Activated T-helper 2 cell treated with anti-CD3 and anti-CD28 coated beads, Interferon-gamma antibody, Interleukin-2, Interleukin-4, amounts not matched to agents 10 μg/mL and 5 μg/mL and 100 μg/mL, durations not matched to agents 14 hours and 24 hours and 36 hours (primary cell): Measurements from ENCODE around the gene MCF2L. TPM values are rescaled to one million over a fixed set of nuclear protein-coding genes. Genes with fewer than 3 reads are reported as not detected.

Experiments used
- DNase-seq: peaks from one replicate; pipeline ENCODE4 v3.0.0; 2021; ENCODE audit warnings: low spot score
- H3K27ac Mint-ChIP-seq: one replicate; pipeline ENCODE4 v1.8.0; 2021; ENCODE audit warnings: mixed read lengths
- H3K27me3 Mint-ChIP-seq: one replicate; pipeline ENCODE4 v1.8.0; 2021; ENCODE audit warnings: low read depth, mixed read lengths
- H3K36me3 Mint-ChIP-seq: one replicate; pipeline ENCODE4 v1.8.0; 2021; ENCODE audit warnings: low read depth, mixed read lengths
- H3K4me1 Mint-ChIP-seq: one replicate; pipeline ENCODE4 v1.8.0; 2021; ENCODE audit warnings: low read depth, mixed read lengths
- H3K4me3 Mint-ChIP-seq: one replicate; pipeline ENCODE4 v1.8.0; 2021; ENCODE audit warnings: low read depth, mild to moderate bottlenecking, moderate library complexity, mixed read lengths
- H3K9me3 Mint-ChIP-seq: one replicate; pipeline ENCODE4 v1.8.0; 2021; ENCODE audit warnings: mixed read lengths
- intact Hi-C: fragments of 100-400 bp; cut with micrococcal nuclease; formaldehyde crosslinking; loops from one replicate; pipeline ENCODE4 v1.15.1; 2023
- total RNA-seq: library from RNA; stranded (reverse); gene quantifications from 2 replicates; pipeline ENCODE4 v1.2.3, GENCODE V29; 2022

The MCF2L gene
- total RNA-seq, 1 donor from 2014 or later, result 0.23 TPM

GRCh38 chr13:113082198-113083021, 113.4 kb downstream of the MCF2L start:
- DNase-seq, result no peak
- H3K27me3 Mint-ChIP-seq, result no peaks in the 10 kb centered on the region
- H3K9me3 Mint-ChIP-seq, result no peaks in the 10 kb centered on the region
- intact Hi-C loops, result no loop called here
- no peaks in the 10 kb centered on the region for H3K36me3 Mint-ChIP-seq
- no peaks in the 10 kb centered on the region for H3K4me1 Mint-ChIP-seq
- no peak overlapping the region for H3K4me3 Mint-ChIP-seq
- H3K27ac Mint-ChIP-seq, result no peak overlapping the region

GRCh38 chr13:113083022-113083373, 114.0 kb downstream of the MCF2L start:
- Mint-ChIP-seq H3K36me3 (no peaks in the 10 kb centered on the region), H3K4me1 (no peaks in the 10 kb centered on the region), H3K4me3 (no peak overlapping the region), H3K9me3 (no peaks in the 10 kb centered on the region), H3K27me3 (no peaks in the 10 kb centered on the region), H3K27ac (no peak overlapping the region)
- intact Hi-C loops, result no loop called here
- DNase-seq, result no peak

DNA sequence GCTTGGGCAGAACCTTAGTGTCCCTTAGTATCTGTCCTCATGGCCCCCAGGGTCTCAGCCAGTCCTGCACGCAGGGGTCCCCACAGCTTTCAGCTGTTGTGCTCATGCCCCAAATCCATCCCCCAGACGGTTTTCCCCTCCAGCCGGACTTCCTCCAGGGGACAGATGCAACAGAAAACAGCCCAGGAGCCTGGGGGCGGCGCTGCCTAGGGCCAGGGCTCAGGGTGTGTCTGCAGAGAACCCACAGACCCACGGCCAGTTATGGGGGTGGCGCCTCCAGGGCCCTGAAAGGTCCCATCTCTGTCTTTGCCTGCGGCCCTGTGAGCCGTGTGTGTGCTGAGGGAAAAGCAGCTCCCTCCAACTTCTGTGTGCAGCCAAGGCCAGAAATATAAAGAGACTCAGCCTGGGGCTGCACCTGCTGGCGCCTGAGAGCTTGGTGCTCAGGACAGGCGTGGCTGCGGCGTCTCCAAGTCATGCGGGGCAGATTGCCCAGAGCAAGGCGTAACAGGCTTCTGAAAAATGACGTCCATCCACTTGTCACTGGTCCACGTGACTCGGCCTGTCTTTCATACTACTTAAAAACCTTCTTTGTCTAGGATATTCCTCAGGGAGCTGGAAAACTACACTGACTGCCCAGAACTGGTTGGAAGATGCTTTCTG, 114.5 kb downstream of the MCF2L start:
- H3K9me3 Mint-ChIP-seq, result no peaks in the 10 kb centered on the region
- no peak overlapping the region for H3K4me3 Mint-ChIP-seq
- H3K36me3 Mint-ChIP-seq, result no peaks in the 10 kb centered on the region
- intact Hi-C loops, result no loop called here
- no peak overlapping the region for H3K27ac Mint-ChIP-seq
- DNase-seq, result no peak
- no peaks in the 10 kb centered on the region for H3K4me1 Mint-ChIP-seq
- H3K27me3 Mint-ChIP-seq, result no peaks in the 10 kb centered on the region

DNA sequence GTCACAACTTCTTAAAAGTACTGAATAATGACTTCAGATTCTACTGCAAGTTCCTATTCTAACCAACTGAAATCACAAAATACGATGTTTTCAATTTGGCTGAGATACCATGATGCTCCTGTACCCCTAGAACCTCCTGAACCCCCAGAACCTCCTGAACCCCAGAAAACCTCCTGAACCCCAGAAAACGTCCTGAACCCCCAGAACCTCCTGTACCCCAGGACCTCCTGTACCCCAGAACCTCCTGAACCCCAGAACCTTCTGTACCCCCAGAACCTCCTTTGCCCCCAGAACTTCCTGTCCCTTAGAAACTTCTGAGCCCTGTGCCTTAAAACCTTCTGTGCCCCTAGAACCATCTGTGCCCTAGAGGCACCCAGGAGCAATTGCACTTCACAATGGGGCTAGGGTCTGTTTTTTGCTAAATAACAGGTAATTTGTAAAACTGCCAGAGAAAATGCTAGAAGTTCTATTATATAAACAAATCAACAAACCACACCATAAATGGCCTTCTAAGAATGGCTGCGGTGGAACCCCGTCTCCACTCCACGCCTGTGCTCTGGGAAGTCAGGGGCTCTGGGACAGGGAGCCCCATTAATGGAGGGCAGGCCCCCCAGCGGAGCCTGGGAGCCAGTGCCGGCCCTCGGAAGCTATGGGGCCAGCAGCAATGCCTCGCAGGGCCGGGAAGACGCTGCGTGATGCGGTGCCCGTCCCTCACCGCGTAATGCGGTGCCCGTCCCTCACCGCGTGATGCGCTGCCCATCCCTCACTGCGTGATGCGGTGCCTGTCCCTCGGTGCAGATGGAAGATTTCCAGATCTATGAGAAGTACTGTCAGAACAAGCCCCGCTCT, 115.3 kb downstream of the MCF2L start:
- no peaks in the 10 kb centered on the region for H3K36me3 Mint-ChIP-seq
- no peak overlapping the region for H3K27ac Mint-ChIP-seq
- H3K9me3 Mint-ChIP-seq, result no peaks in the 10 kb centered on the region
- H3K4me3 Mint-ChIP-seq, result no peak overlapping the region
- intact Hi-C loops, result no loop called here
- H3K4me1 Mint-ChIP-seq, result no peaks in the 10 kb centered on the region
- no peaks in the 10 kb centered on the region for H3K27me3 Mint-ChIP-seq
- no peak for DNase-seq

GRCh38 chr13:113084943-113085540, 116.0 kb downstream of the MCF2L start:
- no peak overlapping the region for H3K4me3 Mint-ChIP-seq
- H3K27me3 Mint-ChIP-seq, result no peaks in the 10 kb centered on the region
- no peaks in the 10 kb centered on the region for H3K9me3 Mint-ChIP-seq
- H3K27ac Mint-ChIP-seq, result no peak overlapping the region
- intact Hi-C loops, result no loop called here
- H3K36me3 Mint-ChIP-seq, result no peaks in the 10 kb centered on the region
- DNase-seq, result no peak
- no peaks in the 10 kb centered on the region for H3K4me1 Mint-ChIP-seq

DNA sequence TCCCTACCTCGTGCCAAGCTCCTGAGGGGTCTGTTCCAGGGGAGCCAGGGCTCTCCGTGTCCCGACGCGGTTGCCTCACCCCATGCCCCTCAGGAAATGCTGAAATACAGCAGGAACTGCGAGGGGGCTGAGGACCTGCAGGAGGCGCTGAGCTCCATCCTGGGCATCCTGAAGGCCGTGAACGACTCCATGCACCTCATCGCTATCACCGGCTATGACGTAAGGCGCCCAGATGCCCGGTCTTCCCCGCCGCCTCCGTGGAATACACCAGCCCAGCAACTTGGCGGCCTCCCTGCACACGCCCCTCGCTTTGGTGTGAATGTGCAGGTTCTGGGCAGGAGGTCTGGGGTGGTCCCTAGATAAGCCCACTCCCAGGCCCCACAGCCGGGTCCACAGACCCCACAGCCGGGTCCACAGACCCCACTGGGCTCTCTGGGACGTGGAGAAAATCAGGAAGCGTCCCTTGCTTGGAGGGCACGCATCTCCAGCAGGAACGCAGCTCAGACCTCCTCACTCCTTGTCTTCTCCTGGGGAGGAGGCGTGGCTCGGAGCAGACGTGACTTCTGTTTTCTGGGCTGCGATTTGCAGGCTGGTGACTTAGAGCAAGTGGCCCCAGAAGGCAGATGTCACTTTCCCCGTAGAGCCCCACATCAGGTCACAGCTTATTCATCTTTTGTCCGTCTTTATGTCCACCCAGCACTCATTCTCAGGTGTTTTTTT, 117.2 kb downstream of the MCF2L start:
- no peak for DNase-seq
- no peak overlapping the region for H3K4me3 Mint-ChIP-seq
- intact Hi-C loops, result no loop called here
- no peaks in the 10 kb centered on the region for H3K9me3 Mint-ChIP-seq
- no peaks in the 10 kb centered on the region for H3K4me1 Mint-ChIP-seq
- H3K27me3 Mint-ChIP-seq, result no peaks in the 10 kb centered on the region
- no peak overlapping the region for H3K27ac Mint-ChIP-seq
- H3K36me3 Mint-ChIP-seq, result no peaks in the 10 kb centered on the region

DNA sequence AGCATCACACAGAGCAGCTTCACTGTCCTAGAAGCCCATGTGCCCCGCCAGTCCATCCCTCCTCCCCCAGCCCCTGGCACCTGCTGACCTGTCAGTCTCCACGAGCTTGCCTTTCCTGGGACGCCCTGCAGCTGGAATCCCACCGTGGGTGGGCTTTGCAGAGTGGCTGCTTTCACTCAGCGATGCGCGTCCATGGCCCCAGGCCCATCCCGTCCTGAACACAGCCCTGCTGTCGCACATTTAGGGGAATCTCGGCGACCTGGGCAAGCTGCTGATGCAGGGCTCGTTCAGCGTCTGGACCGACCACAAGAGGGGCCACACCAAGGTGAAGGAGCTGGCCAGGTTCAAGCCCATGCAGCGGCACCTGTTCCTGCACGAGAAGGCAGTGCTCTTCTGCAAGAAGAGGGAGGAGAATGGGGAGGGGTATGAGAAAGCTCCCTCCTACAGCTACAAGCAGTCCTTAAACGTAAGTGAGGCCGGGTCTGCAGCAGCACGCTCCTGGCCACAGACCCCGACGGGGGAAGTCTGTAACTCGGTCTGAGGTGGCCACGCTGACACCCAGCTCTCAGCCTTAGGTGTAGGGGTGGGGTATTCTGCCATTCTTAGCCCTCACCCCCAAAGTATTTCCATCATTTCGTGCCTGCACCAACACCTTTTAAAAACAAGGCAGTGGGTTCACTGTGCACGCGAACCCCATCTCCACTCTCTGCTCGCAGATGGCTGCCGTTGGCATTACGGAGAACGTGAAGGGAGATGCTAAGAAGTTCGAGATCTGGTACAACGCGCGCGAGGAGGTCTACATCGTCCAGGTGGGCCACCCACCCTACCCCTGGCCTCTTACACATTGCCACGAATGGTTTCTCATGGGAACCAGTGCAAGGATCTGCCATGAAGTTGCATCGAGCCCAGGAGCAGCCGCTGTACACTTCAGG, 118.2 kb downstream of the MCF2L start:
- H3K36me3 Mint-ChIP-seq, result no peaks in the 10 kb centered on the region
- no peak overlapping the region for H3K27ac Mint-ChIP-seq
- no peak for DNase-seq
- no peaks in the 10 kb centered on the region for H3K4me1 Mint-ChIP-seq
- H3K27me3 Mint-ChIP-seq, result no peaks in the 10 kb centered on the region
- no peaks in the 10 kb centered on the region for H3K9me3 Mint-ChIP-seq
- no peak overlapping the region for H3K4me3 Mint-ChIP-seq
- intact Hi-C loops, result no loop called here

GRCh38 chr13:113087923-113088690, 119.1 kb downstream of the MCF2L start:
- H3K27ac Mint-ChIP-seq, result no peak overlapping the region
- no peaks in the 10 kb centered on the region for H3K9me3 Mint-ChIP-seq

GRCh38 chr13:113088691-113089020, 119.6 kb downstream of the MCF2L start:
- no peaks in the 10 kb centered on the region for H3K27me3 Mint-ChIP-seq
- intact Hi-C loops, result no loop called here
- no peak for DNase-seq
- no peak overlapping the region for H3K27ac Mint-ChIP-seq
- no peaks in the 10 kb centered on the region for H3K36me3 Mint-ChIP-seq
- H3K4me1 Mint-ChIP-seq, result no peaks in the 10 kb centered on the region
- H3K4me3 Mint-ChIP-seq, result no peak overlapping the region
- H3K9me3 Mint-ChIP-seq, result no peaks in the 10 kb centered on the region

More at GRCh38 chr13:113087923-113088690, 119.1 kb downstream of the MCF2L start:
- DNase-seq, result no peak
- Mint-ChIP-seq H3K36me3 (no peaks in the 10 kb centered on the region), H3K27me3 (no peaks in the 10 kb centered on the region), H3K4me1 (no peaks in the 10 kb centered on the region), H3K4me3 (no peak overlapping the region)
- intact Hi-C loops, result no loop called here

GRCh38 chr13:113089693-113090414, 120.8 kb downstream of the MCF2L start:
- no peak for DNase-seq
- Mint-ChIP-seq H3K27ac (no peak overlapping the region), H3K36me3 (no peaks in the 10 kb centered on the region), H3K4me3 (no peak overlapping the region), H3K27me3 (no peaks in the 10 kb centered on the region), H3K4me1 (no peaks in the 10 kb centered on the region), H3K9me3 (no peaks in the 10 kb centered on the region)
- intact Hi-C loops, result no loop called here

DNA sequence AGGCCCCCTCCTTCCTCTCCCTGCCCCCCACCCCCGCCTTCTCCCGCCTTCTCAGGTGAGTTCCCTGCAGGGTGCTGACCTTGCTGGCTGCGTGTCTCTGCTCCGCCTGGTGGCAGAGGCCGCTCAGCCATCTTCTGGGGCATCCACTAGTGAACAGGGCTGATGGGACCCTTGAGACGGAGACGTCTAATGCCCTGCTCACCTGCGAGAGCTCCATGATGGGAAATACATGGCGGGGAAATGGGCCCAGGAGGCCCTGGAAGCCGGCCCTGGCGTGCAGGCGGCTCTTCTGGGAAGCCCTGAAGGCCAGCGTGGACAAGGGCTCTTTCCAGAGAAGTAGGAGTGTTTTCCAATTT, 121.4 kb downstream of the MCF2L start:
- no peak overlapping the region for H3K27ac Mint-ChIP-seq
- DNase-seq, result no peak
- no peaks in the 10 kb centered on the region for H3K36me3 Mint-ChIP-seq
- no peaks in the 10 kb centered on the region for H3K27me3 Mint-ChIP-seq
- intact Hi-C loops, result no loop called here
- H3K4me3 Mint-ChIP-seq, result no peak overlapping the region
- H3K4me1 Mint-ChIP-seq, result no peaks in the 10 kb centered on the region
- H3K9me3 Mint-ChIP-seq, result no peaks in the 10 kb centered on the region
